ENCODE data around the gene NOVA1.
A peak's percentile ranks its signal among the peaks of the same experiment; 100 is the strongest.

Gene NOVA1

DNA sequence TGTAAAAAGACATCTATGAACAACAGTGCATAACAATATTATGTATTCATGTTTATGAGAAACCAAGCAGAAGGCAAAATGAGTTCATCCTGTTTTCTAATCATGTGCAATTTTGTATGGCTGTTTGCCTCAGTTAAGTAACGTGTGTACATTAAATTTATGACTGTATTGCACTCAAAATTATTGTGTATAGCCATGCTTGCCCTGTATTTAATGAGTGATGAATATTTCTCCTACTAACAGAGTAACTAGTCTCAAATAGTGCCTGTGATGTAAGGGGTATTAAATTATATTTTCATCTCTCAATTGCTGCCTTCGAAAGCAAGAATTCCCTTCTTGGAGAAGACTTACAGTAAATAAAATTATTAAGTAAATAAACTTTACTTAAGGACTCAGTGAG, 154.2 kb downstream of the NOVA1 start:
- no peak for DNase-seq

DNA sequence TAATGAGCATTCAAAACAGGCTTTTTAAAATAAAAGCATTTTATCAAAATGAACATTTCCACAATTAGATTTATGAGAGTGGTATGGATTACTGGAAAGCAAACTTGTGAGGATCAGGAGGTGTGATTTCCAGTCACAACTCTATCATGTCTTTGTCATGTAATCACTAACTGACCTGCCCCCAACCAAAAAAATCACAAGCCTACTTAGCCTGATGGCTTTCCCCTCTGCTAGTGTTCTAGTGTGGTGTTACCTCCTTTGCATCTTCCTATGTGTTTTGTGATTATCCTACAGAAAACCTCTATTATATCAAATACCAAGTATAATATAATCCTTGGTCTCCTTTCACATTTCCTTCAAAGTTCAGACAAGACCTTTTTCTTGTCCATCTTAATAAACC, 168.6 kb downstream of the NOVA1 start:
- DNase-seq, result no peak

DNA sequence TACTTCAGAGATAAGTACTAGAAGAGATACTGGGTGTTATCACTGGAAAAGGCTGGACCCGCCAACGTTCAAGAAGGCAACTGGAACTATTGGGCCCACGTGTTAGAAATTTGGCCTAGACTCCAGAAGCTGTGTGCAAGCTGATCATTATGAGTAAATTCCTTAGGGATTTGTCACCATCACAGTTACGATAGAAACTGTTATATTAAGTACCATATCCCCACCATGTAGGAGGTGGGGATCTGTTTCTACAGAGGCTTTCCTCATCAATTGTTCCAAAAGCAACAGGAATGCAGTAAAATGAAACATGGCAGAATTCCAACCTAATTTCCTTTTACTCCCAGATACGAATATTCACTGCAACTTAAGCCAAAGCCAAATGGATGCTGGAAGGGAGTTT, 170.7 kb downstream of the NOVA1 start:
- DNase-seq, result peak; percentile 30

DNA sequence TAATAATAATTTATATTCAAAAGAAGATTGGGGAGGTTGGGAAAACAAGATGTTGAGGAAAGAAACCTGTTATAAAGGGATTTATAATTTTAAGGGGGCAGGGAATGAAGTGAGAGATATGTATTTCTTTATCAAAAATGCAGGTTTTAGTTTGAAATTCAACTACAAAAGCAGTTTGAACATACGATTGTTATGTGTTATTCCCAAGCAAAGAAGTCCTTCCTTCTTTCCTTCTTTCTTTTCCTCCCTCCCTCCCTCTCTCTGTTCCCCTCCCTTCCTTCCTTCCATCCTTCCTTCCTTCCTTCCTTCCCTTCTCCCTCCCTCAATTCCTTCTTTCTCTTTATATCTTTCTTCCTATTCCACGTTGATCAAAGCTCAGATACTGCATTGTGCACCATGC, 173.3 kb downstream of the NOVA1 start:
- no peak for DNase-seq

DNA sequence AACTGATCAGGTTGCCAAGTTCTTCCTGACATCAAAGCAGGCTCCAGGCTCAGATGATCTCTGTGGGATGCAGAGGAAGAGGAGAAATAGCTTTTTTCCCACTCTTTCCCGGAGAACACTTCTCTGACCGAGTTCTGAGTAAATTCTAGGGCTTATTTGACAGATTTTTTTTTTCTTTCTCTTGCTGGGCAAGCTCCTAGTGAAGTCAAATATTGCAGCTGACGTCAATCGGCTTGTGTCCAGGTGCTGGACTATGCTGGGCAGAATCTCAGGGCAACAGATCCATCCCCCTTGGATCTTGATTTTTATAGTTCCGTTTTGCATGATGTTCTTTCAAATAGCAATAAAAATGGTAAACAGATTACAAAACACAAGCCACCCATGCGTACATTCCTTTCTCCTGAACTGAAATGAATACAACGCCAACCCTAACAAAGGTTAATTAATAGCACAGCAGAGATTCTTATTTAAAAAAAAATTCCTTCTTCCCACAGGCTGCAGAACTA, 182.2 kb downstream of the NOVA1 start:
- no peak for DNase-seq

DNA sequence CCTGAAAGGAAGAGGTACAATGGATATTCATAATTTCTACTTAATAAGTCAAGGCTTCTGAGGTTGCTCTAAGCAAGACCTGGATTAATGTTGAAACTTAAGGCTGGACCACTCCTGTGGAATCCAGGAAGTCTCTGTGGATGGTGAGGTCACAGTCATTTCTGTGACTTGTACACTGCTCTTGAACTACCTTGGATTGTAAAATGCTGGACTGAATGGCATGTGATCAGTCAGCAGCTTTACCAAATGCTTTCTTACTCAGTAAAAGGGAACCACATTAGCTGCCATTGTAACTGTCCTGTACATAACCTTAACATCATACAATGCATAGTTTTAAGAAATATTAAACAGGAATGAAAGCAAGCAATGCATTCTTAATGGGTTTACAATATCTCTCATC, 182.9 kb downstream of the NOVA1 start:
- no peak for DNase-seq

DNA sequence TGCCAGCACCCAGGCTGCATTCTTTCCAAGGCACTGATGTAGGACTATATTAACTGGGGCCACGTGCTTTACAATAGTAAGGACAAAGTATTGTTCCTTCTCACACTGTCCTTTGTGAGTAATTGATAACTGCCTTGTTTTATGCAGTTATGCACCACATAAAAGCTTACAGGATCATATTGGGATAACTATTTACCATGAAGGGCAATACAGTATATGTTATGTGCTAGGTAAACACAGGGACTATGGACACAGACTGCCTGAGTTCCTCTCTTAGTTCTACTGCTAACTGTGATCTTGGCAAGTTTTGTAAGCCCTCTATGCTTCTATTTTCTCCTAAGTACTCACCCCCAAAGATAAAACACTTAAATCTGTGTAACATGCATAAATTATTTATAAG, 183.7 kb downstream of the NOVA1 start:
- no peak for DNase-seq

DNA sequence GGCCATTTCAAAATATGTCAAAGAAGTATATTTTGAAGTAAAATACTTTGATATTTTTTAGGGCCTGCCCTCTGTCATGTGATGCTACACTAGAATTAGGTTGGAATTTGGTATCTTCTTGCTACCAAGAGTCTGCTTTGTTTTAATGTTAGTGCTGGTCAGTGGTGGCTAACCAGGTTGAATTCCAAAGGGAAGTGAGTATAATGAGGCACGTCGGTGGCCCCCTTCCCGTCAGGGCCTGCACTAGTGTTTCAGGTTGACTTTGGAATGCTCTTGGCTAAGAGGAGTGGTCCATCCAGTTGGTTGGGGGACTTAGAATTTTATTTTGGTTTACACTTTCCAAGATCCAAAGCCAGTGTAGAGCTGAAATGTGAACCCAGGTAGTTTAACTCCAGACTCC, 185.4 kb downstream of the NOVA1 start:
- DNase-seq, result no peak

DNA sequence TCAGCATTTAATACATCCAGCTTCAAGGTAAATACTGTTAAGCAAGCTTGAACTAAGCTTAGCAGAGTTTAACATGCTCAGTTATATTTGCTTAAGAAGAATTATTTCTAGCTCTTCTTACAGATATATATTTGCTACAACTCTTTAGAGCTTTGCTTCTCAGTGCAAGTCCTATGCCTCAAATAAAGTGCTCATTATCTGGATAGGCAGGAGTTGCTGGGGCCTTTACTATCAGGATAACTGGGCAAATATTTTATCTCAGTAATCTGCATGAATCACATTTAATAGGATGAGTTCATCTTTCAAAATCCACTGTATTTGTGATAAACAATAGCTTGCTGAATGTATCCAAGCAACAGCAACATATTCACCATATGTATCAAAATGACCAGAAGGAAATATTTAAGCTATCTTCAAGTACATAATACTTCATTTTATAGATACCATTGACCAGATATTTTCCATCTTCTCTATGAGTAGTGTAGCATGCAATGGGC, 187.6 kb downstream of the NOVA1 start:
- no peak for DNase-seq

DNA sequence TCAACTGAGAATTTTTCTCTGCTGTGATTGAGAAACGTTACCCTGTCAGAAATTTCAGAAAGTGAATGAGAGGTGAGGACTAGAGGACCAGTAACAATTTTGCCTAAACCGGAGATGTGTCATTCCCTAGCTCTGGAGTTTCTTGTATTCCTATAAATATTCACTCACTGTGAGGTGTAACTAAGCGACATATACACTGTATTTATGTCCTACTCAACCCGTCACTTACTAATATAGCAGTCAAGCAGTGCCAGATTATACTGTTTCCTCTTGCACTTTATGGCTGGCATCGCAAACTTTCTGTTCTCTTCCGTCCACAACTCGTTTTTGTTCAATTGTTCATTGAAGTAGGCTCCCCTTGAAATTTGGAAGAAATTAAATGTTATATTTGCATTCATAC, 192.9 kb downstream of the NOVA1 start:
- no peak for DNase-seq

DNA sequence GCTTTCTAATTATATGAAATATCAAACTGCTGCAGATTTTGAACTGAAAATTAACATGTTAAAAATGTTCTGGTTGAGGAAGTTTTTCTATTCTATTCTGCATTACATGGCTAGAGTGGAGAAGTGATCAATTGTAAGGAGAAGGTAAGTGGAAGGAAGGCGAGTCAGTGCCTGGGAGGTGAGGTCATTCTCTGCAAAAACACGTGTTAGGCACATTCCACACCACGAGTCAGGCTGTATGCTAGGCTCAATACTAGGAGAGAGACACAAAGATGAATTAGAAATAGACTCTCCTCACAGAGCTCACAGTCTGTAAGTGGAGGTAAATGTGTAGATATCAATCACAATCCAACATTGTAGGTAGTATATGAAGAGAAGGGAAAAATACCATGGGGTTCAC, 194.1 kb downstream of the NOVA1 start:
- no peak for DNase-seq

DNA sequence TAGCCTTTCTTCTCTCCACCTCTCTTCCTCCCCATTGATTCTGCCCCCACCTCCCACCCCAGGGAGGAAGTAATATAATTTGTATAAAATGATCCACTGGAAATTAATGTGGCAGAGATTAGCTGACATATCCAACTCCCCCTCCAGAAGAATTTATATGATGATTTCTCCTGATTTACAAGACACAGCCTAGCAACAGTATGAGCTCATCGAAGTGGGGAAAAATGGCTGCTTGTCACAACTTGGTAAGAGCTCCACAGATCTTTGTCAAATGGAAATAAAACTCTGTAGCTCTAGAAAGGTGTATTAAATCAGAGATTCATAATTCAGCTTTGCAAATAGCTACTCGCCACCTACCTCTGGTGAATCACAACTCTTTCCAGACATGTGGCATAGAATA, 195.7 kb downstream of the NOVA1 start:
- no peak for DNase-seq

DNA sequence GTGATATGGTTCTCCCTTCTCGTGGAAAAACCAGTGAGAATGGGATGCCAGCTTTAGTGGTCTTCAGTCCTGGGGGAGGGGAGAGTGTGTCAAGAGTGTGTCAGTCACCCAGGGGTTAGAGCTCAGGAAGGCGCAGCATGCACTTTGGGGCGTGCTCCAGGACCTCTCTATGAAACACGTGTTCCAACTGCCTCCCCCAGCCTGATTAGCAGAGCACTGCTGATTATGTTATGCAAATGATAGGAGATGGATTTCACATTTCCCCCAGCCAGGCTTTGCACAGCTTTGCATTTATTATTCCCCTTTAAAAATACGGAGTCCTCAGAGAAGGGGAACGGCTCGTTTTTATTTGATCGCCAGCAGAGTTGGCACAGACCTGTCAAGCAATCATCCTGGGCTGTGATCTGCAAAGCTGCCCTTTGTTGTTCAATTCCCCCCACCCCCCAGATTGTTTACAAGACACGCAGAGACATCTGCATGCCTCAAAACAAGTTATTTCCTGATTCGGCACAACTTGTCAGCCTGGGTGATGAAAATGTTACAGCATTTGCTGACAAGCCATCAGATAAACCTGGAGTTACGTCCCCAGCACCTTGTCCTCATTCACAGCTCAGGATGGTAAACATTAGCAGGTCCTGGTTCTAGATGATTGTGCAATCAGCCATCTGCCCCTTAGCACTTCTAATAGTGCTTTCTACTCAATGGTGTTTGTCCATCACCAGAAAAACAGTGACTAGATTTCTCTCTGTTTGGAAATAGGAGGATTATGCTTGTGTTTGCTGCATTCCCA, 196.5 kb downstream of the NOVA1 start:
- no peak for DNase-seq

DNA sequence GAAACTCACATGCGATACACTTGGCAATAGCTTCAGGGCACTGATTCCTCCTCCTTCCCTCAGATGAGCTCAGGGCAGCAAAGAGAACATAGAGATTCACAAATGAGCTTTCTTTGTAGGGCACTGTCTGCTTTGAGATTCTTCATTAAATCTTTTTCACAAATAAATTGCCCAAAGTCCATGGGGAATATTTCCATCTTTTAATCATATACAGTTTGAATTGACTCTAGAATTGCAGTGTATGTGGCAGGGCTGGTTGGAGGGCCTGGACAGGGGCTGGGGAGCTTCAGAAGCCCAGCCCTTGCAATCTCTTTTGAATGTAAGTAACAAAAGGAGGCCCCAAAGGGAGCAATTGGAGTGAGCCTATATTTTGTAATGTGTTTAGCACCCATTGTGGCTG, 197.5 kb downstream of the NOVA1 start:
- no peak for DNase-seq

DNA sequence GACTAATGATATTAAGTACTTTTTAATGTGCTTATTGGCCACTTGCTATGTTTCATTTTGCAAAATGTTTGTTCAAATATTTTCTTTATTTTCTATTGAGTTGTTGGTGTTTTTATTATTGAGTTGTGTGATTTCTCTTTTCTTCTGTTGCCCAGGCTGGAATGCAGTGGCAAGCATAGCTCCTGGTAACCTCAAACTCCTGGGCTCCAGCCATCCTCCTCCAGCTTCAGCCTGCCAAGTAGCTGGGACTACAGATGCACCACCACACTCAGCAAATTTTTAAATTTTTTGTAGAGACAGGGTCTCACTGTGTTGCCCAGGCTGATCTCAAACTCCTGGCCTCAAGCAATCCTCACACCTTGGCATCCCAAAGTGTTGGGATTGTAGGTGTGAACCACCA, 199.2 kb downstream of the NOVA1 start:
- DNase-seq, result no peak
